ENCODE data around the gene RPL13.
"Not testable (repeated sequence)": the region's sequence is repeated elsewhere in the genome, so short reads cannot be mapped to it uniquely, and the experiment has no call there.

Gene RPL13

GRCh38 chr16:89563639-89564392 is 3.3 kb downstream of the RPL13 start:
- no peak for DNase-seq

- DNase-seq: no peak
Observed at GRCh38 chr16:89564476-89565255, 4.2 kb downstream of the RPL13 start.

DNA sequence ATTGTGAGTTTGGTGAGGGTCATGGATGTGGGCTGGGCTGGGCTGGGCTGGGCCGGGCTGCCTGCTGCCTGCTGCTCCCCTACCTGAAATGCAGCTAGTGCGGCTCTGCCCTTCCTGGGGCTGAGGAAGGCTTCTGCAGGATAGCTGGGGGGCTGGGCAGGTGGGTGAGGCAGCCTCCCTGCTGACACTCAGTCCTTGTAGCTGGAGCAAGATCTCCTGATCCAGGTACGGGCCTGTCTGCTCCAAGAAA is 4.7 kb downstream of the RPL13 start:
- no peak for DNase-seq

DNA sequence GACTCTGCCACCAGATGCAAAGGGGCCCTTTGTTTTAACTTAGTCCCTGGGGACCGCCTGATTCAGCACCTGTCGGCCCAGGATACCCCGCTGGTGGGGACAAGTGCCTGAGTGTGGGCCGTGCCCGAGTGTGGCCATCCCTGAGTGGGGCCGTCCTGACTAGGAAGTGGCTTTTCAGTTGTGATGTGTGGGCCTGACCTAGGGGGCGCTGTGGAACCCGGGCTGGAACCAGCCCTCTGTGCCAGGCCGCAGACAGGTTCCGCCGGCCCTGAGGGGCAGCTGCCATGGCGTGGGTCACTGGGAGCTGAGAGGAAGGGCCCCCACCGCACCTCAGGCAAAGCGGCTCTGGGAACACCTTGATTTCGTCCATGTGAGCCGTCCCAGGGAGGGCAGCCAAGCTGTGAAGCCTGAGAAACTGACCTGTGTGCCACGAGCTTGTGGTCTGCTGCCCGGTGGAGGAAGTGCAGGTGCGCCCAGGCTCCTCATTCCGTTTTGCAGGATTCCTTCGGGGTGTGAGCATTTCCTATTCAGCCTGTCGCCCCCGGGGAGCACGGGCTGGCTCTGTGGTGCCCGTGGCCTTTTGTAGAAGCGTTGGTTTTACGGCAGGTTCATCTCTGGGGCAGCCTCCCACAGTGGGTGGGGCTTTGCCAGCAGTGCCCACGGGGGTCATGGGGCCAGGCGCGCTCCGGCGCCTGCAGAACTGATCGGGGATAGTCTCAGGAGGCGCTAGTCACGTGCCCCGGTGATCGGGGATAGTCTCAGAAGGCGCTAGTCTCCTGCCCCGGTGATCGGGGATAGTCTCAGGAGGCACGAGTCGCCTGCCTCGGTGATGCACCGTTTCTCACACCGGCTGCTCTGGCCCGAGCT is 5.3 kb downstream of the RPL13 start:
- DNase-seq: no peak

DNA sequence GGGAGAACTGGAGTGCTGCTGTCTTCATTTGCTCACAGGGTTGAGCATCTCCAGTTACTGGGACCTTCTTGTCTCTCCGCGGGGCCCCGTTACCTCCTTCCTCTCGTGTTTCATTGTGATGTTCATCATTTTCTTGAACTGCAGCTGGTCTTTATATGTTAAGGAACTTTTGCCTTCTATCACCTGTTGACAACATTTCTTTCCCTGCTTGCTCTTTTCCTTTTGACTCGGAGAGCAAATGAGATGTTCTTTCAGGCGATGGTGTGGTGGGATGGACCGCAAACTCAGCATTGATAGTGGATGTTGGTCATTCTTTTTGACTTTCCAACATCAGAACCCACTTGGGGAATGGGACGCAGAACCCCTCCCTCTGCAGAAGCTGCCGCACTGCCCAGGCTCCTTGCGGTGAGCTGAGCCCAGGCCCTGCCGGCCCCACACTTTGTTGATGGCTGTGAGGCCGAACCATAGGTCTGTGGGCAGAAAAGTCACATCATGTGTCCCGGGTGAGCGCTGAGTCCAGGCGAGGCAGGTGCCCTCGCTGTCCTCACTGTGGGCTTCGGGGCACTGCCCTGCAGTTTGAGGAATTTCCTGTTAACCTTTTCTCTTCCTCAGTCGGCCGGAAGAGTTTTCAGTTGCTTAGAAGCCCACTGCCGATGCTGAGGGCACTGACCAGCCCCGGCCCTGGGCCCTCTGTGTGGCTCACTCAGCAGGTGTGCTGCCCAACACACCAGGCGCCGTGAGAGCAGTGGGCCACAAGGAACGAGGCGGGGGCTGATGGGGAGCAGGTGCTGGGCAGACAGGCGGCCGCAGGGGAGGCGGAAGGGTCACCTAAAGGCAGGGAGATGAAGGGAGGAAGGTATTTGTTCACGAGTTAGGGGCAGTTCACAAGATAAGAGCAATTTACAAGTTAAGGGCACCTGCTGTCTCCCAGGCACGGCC is 7.4 kb downstream of the RPL13 start:
- DNase-seq: no peak

DNA sequence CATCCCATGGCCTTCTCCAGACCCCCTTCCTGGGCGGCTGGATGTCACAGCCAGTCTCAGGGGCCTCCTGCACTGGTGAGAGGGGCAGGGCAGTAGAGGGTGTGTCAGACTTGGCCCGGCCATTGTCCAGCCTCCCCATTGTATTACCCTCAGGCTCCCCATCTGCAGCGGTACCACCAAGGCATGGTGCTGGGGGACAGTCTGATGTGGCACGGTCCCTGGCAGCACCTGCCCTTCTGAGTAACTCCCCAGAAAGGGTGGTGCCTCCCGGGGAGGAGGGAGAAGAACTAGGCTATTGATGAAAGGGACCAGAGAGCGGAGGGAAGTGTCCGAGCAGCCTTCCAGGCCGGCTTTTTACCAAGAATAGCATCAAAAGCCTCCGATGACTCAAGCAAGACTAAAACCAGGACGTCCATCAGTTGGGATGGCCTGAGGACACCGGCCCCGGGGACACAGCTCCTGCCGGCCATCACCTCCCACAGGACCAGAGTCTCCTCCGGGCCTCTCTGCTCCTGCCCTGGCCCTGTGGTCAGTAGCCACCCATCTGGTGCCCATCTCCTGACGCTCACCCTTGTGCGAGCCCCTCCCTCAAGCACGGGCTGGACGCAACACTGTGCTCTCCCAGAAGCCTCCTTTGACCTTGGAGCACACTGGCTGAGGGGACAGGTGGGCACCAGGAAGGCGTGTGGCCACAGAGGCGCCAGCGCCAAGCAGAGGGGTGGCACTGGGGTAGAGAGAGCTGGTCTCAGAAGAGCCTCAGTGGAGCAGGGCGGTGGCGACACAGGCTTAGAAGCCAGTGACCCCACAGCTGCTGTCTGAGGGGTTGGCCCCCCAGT is 9.2 kb downstream of the RPL13 start:
- DNase-seq: no peak

DNA sequence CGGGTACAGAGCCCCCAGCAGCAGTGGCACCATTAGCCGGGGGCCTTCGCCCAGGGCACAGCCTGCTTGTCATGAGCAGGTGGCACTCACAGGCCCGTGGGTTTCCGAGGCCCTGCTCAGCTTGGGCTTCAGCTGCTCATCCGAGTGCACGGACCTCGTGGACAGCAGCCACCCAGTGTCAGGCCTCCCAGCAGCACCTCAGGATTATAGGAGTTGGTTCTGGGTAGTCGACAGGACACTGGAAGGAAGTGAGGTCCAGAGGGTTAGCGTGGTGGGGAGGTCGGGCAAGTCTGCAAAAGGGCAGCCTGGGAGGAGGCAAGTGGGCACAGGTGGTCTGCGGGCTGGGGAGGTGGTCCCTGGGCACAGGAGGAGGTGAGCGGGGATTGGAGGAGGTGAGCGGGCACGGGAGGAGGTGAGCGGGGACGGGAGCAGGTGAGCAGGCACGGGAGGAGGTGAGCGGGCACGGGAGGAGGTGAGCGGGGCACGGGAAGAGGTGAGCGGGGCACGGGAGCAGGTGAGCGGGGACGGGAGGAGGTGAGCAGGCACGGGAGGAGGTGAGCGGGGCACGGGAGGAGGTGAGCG is 10.0 kb downstream of the RPL13 start:
- DNase-seq: no peak

DNA sequence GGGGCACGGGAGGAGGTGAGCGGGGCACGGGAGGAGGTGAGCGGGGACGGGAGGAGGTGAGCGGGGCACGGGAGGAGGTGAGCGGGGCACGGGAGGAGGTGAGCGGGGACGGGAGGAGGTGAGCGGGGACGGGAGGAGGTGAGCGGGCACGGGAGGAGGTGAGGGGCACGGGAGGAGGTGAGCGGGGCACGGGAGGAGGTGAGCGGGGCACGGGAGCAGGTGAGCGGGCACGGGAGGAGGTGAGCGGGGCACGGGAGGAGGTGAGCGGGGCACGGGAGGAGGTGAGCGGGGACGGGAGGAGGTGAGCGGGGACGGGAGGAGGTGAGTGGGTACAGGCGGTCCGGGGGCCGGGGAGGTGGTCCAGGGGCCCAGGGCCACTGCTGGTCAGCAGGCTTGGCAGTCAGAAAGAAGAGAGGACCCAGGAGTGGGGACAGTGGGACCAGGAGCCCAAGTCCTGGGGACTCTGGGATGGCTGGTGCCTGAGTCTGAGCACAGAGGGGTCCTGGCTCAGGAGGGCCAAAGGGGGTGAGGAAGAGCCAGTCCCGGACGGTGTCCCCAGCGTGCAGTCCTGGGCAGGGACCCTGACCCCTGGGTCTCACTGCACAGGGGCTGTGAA is 10.6 kb downstream of the RPL13 start:
- not testable (repeated sequence) for DNase-seq

DNA sequence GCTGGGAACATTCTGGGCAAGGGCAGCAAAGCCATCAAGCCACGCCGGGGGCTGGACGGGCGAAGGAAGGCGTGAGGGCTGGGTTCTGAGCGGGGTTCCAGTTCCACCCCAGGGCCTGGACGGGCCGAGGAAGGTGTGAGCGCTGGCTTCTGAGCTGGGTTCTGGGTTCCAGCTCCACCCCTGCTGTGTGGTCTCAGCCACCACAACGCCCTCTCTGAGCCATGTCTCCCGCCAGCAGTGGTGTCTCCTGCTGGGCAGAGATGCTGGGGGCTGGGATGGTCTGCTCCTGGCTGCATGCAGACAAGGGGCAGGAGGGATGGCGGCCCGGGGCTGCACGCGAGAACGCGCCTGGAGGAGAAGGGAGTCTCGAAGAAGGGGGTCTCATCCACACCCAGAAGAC is 11.2 kb downstream of the RPL13 start:
- no peak for DNase-seq

- DNase-seq: no peak
Observed at GRCh38 chr16:89572073-89572484, 11.6 kb downstream of the RPL13 start.

DNA sequence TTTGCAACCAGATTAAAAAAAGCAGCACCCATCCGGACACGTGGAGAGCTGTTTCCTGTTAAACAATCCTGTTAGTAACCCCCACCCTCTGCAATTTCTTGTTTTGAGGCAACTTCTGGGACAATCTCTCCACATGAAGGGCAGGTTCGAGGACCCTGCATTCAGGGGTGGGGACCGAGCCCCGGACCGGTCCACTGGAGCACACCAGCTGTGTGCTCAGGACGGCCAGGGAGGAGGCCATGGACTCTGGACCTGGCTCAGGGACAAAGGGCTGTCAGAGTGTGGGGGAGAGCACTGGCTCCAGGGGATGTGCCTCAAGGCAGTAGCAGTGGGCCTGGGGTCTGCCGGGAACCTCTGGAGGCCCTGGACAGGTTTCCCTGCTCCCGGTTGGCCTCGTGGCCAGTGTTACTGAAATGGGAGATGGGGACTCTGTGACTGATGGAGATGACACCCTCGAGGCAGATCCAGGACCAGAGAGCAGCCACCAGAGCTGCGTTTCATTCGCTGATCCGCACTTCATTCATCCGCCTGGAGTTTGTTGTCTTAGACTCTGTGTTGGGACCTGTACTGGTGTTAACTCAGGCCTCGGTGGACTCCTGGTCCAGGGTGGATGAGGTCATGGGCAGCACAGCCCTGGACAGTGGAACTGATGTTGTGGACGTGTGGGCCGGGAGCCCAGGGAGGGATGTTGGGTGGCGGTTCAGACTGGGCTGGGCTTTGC is 12.2 kb downstream of the RPL13 start:
- DNase-seq: no peak

DNA sequence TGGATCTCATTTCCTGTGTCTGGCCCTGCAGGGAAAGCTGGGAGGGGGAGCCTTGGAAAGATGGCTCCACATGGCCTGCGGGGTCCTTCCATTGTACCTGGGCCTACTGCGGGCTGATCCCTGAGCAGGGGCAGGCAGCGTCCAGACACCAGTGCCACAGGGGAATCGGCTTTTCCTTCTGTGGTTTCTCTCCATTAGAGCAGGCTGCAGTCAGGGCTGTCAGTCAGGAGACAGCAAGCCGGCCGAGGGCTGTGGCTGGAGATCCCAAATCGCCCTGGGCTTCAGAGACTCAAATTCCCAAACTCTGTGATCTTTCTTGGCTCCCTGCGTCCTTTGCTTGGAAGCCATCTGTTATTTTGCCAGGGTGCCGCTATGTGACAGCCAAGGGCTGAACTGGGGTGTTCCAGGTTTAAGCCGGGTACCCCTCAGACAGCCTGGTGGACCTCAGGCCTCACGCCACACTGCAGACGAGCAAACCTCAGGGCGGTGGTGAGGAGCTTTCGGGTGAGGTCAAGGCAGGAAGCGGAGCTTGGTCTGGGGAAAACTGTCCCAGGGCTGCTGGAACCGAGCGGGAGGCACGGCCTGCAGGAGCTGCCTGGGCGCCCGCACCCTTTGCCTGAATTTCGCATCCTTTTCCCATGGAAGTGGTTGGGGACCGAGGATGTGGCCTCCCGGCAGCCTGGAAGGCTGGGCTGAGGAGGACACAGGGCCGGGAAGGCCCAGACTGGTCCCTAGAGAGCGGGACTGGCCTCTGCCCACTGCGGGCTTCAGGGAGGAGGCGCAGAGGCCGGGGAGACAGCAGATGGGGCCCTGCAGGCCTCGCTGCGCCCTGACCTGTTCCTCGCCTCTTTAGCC is 13.6 kb downstream of the RPL13 start:
- no peak for DNase-seq

DNA sequence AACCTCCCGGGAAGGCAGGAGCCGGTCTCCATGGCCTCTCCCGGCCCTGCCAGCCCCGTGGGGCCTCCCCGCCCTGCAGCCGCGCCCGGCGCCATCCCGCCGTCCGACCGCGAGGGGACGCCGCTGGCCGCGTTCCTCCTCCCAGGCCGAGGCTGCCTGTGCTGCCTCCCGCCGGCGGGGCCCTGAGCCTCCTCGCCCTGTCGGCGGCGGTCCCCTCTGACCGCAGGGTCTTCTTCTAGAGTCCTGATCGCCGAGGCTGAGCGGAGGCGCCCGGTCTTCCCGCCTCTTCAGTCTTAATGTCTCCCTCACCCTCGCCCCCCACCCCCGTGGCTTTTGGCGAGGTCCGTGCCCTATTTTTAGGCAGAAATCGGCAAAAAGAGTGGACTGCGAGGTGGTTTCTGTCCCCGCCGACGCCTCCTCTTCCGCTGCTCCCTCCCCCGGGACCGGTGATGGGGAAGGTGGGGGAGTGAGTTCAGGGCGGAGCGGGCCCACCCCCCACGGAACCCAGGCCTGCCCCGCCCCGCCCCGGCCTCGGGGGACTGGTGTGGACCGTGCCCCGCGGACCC is 14.3 kb downstream of the RPL13 start:
- DNase-seq: no peak

DNA sequence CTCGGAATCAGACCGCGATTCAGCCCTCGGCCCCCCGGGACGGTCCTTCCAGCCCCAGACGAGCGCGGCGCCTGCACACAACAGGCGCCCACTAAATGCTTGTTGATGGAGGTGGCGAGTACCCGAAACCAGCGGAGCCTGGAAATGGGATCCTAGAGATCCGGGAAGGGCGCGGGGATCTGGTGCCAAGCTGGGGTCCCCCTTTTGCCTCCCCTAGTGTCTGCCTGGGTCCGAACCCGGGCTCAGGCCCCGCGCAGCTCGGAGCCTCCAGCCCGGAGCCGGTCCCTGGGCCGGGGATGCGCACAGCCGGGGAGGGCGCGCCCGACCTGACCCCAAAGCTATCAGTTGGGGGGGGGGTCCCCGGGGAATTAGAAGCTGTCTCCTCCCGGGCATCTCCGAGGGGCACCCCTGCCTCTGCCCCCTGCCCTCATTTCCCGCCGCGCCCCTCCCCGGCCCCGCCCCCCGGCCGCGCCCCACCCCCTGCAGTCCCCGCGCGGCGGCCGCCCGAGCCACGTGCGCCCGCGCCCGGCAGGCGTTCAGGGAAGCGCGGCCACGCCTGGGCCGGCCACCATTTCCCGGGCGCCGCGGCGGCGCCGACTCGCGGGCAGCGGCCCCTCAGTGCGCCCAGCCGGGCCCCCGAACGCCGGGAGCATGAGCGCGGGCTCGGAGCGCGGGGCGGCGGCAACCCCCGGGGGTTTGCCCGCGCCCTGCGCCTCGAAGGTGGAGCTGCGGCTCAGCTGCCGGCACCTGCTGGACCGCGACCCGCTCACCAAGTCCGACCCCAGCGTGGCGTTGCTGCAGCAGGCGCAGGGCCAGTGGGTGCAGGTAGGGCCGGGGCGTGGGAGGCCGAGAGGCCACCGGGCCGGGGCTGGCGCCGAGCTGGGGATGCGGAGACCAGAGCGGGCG is 15.0 kb downstream of the RPL13 start, which contains the start of gene CPNE7:
Gene CPNE7 (plus strand): TSS at position 512 of the 906 bp plus-strand sequence. CDS start 140 bp downstream, at position 652.
- DNase-seq: no peak

DNA sequence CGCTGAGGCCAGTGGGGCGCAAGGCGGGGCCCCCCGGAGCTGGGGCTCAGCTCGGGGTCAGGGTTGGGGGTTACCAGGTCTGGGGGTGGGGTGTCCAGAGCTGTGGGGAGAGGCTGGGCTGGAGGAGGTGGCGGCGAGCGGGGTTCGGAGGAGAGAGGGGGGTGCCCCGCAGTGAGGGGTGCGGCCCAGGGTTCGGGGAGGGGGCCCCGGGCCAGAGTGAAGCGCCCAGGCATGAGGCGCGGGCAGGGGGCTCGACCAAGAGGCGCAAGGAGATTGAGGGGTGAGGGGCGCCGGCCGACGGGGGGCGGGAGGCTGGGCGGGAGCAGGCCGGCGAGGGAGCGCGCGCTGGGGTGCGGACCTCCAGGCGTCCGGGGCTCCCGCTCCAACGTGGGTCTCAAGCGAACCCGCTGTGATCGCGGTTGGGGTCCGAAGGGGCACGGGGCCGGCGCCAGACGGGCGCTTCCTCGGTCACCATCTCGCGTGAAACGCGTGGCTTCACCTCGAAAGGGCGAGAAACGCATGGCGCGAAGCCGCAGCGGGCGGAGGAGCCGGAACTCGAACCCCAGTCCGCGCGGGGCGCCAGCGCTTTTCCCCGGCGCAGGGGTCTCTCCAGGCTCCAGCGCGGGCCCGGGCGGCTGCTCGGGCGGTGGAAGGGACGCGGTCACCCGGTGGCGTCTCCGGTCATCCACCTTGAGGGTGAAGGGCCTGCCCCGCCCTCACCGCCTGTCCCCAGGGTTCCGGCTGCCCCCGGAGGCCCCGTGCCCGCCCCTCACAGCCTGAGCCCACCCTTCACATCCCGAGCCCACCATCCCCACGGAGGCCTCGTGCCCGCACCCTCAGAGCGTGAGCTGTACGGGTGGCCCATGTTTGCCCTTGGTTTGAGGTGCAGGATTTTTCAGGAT is 15.9 kb downstream of the RPL13 start:
- DNase-seq: no peak

DNA sequence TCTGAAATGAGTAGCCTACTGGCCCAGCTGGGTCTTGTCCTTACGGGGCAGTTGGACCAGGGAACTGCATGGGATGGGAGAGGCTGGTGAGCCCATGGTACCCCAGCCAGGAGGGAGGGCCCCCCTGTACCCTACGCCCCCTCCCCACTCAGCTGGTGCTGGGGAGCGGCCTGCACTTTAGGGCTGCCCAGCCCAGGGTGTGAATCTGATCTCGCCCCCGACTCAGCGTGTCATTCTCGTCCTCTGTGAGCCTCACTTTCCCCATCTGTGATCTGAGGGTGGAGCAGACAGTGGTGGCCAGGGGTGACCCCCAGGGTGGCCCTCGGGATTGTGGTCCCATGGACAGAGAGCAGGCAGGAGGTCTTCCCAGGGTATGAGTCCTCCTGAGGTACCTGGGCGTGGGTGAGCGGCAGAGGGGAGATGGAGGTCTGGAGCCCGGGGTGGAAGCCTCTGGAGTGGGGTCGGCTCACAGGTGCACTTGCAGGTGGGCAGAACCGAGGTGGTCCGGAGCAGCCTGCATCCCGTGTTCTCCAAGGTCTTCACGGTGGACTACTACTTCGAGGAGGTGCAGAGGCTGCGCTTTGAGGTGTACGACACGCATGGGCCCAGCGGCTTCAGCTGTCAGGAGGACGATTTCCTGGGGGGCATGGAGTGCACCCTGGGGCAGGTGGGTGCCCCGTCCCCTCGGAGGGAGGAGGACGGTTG is 16.7 kb downstream of the RPL13 start:
- DNase-seq: no peak

Data from NCI-H510A (cell line).